Fibroblast of lung (primary cell): ENCODE results near the gene GJB3. TPM values are rescaled to one million over a fixed set of nuclear protein-coding genes. Genes with fewer than 3 reads are reported as not detected.

Experiments used
- DNase-seq, 2 donors: peaks; one replicate each; pipeline versions ENCODE4 v3.0.0 to v3.0.0-alpha.2; 2010; ENCODE audit warnings: low read depth in 2 of 2
- H2AFZ ChIP-seq: 2 replicates; pipeline ENCODE4 v1.5.1; 2012; ENCODE audit warnings: low read length, control low read depth, inconsistent platforms
- H3K27ac ChIP-seq: 2 replicates; pipeline ENCODE4 v1.5.1; 2011; ENCODE audit warnings: low read length, control low read depth; ENCODE audit not compliant: insufficient read depth
- H3K27me3 ChIP-seq: 2 replicates; pipeline ENCODE4 v1.5.1; 2011; ENCODE audit warnings: mild to moderate bottlenecking, low read length; ENCODE audit not compliant: control insufficient read depth, insufficient read depth
- H3K36me3 ChIP-seq: 2 replicates; pipeline ENCODE4 v1.5.1; 2011; ENCODE audit warnings: low read length; ENCODE audit not compliant: control insufficient read depth, insufficient read depth
- H3K4me1 ChIP-seq: 2 replicates; pipeline ENCODE4 v1.5.1; 2011; ENCODE audit warnings: low read length; ENCODE audit not compliant: control insufficient read depth, insufficient read depth; ENCODE audit errors: extremely low read depth
- H3K4me2 ChIP-seq: 2 replicates; pipeline ENCODE4 v1.5.1; 2011; ENCODE audit warnings: low read length, control low read depth; ENCODE audit not compliant: insufficient read depth; ENCODE audit errors: extremely low read depth
- H3K4me3 ChIP-seq, 4 experiments: fragments of 200-600 bp in 1 of 4; sonication (generic) in 1 of 4; replicated peaks in 1 of 4; 2 replicates each; pipeline ENCODE4 v1.5.1; 2011 to 2016; ENCODE audit warnings: low read length in 4 of 4, low read depth in 3 of 4, mild to moderate bottlenecking in 3 of 4, control low read depth in 2 of 4, inconsistent platforms in 1 of 4, mixed read lengths in 1 of 4; ENCODE audit not compliant: insufficient read depth in 1 of 4; ENCODE audit errors: control extremely low read depth in 1 of 4
- H3K79me2 ChIP-seq: 2 replicates; pipeline ENCODE4 v1.5.1; 2012; ENCODE audit warnings: mild to moderate bottlenecking, low read length, inconsistent platforms; ENCODE audit not compliant: control insufficient read depth, insufficient read depth
- H3K9ac ChIP-seq: 2 replicates; pipeline ENCODE4 v1.5.1; 2011; ENCODE audit warnings: mild to moderate bottlenecking, low read length, control low read depth; ENCODE audit not compliant: insufficient read depth
- H3K9me3 ChIP-seq: 2 replicates; pipeline ENCODE4 v1.5.1; 2012; ENCODE audit warnings: low read depth, low read length; ENCODE audit not compliant: control insufficient read depth, insufficient read depth
- H4K20me1 ChIP-seq: 2 replicates; pipeline ENCODE4 v1.5.1; 2011; ENCODE audit warnings: low read length; ENCODE audit not compliant: control insufficient read depth, insufficient read depth; ENCODE audit errors: extremely low read depth
- CTCF ChIP-seq, 2 donors: IDR thresholded peaks in 1 of 2; conservative IDR thresholded peaks in 1 of 2; 1 replicate in 1 of 2; 2 replicates in 1 of 2; pipeline ENCODE4 v1.5.1; 2011 to 2012; ENCODE audit warnings: low read length in 2 of 2, control low read depth in 1 of 2, inconsistent platforms in 1 of 2, low read depth in 1 of 2, mild to moderate bottlenecking in 1 of 2
- EZH2 ChIP-seq: IDR thresholded peaks from 2 replicates; pipeline ENCODE4 v1.5.1; 2012; ENCODE audit warnings: low read length, control low read depth, mild to moderate bottlenecking; ENCODE audit errors: missing control alignments
- polyA plus RNA-seq, 2 donors: library from polyadenylated mRNA; depleted of rRNA in 1 of 2; stranded (reverse) in 1 of 2; unstranded in 1 of 2; fragments of >200 nt; gene quantifications; 2 replicates each; pipeline ENCODE4 v1.2.1, GENCODE V29; 2011 to 2012; ENCODE audit warnings: missing spikeins in 1 of 2
- total RNA-seq: library from RNA; depleted of rRNA; stranded (reverse); fragments of >200 nt; gene quantifications from 2 replicates; pipeline ENCODE4 v1.2.1, GENCODE V29; 2014

The GJB3 gene
- total and polyA plus RNA-seq, 2 donors (not counting 1 experiment from before 2014, with no cell fraction given): not detected

GRCh38 chr1:34786521-34787325 is 5.7 kb downstream of the GJB3 start:
- no peak overlapping the region for H3K4me2 ChIP-seq
- H2AFZ ChIP-seq: no peak overlapping the region
- peaks cover 2% of the 10 kb centered on the region for H3K4me1 ChIP-seq
- H3K79me2 ChIP-seq: no peaks in the 10 kb centered on the region
- H3K27ac ChIP-seq: no peak overlapping the region
- DNase-seq: peak; percentile 56 to 70
- H3K9me3 ChIP-seq: no peaks in the 10 kb centered on the region
- peaks cover 9% of the 10 kb centered on the region for H3K27me3 ChIP-seq
- TF ChIP-seq CTCF (conservative IDR thresholded peaks at IDR 0.05 in 1 of 2, IDR thresholded peaks at IDR 0.05 in 1 of 2; ENCODE audit: low read depth in 1 of 2, low read length in 2 of 2) (peak; percentile 85 to 92), EZH2 (no peak)
- no peak overlapping the region for H3K4me3 ChIP-seq
- no peak overlapping the region for H3K9ac ChIP-seq
- no peaks in the 10 kb centered on the region for H4K20me1 ChIP-seq
- no peaks in the 10 kb centered on the region for H3K36me3 ChIP-seq

GRCh38 chr1:34787461-34788420 is 6.7 kb downstream of the GJB3 start:
- TF ChIP-seq EZH2 (no peak), CTCF (conservative IDR thresholded peaks at IDR 0.05 in 1 of 2, IDR thresholded peaks at IDR 0.05 in 1 of 2; ENCODE audit: low read depth in 1 of 2, low read length in 2 of 2) (peak in 1 of 2 donors; percentile 17)
- peaks cover 2% of the 10 kb centered on the region for H3K4me1 ChIP-seq
- peak in 1 of 2 donors; percentile 19 for DNase-seq

DNA sequence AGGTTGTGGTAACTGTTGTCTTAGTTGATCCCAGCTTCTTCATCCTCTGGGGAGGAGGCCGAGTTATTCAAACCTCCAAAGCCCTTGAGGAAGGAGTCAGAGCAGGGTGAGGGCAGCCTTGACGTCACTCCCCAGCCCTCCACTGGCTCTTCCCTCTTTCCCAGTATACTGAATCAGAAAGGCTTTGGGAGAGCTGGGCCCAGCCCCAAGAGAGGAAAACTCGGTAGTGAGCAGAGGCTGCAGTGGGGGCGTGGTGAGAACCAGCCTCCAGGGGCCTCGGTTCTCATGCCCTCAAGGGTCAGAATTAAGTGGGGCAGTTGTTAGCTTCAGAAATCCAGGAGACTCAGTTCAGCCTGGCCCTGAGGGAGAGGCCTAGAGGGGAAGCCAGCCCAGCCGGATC is 10.0 kb downstream of the GJB3 start:
- no peaks in the 10 kb centered on the region for H3K9me3 ChIP-seq
- H3K27me3 ChIP-seq: peaks cover 22% of the 10 kb centered on the region
- H2AFZ ChIP-seq: no peak overlapping the region
- H3K27ac ChIP-seq: no peak overlapping the region
- H3K79me2 ChIP-seq: no peaks in the 10 kb centered on the region
- H3K4me3 ChIP-seq: no peak overlapping the region
- H3K36me3 ChIP-seq: no peaks in the 10 kb centered on the region
- no peak for TF ChIP-seq CTCF (conservative IDR thresholded peaks at IDR 0.05 in 1 of 2, IDR thresholded peaks at IDR 0.05 in 1 of 2; ENCODE audit: low read depth in 1 of 2, low read length in 2 of 2)
- TF ChIP-seq EZH2: no peak
- H3K4me2 ChIP-seq: no peak overlapping the region
- H4K20me1 ChIP-seq: no peaks in the 10 kb centered on the region
- no peak for DNase-seq
- H3K4me1 ChIP-seq: peaks cover 2% of the 10 kb centered on the region
- no peak overlapping the region for H3K9ac ChIP-seq

More at GRCh38 chr1:34787461-34788420, 6.7 kb downstream of the GJB3 start:
- Histone ChIP-seq H3K4me3 (no peak overlapping the region), H2AFZ (no peak overlapping the region), H3K27ac (no peak overlapping the region), H3K27me3 (peaks cover 10% of the 10 kb centered on the region), H4K20me1 (no peaks in the 10 kb centered on the region), H3K79me2 (no peaks in the 10 kb centered on the region), H3K9ac (no peak overlapping the region), H3K9me3 (no peaks in the 10 kb centered on the region), H3K4me2 (no peak overlapping the region), H3K36me3 (no peaks in the 10 kb centered on the region)
